ENCODE results near the gene YWHAH.

YWHAH gene

DNA sequence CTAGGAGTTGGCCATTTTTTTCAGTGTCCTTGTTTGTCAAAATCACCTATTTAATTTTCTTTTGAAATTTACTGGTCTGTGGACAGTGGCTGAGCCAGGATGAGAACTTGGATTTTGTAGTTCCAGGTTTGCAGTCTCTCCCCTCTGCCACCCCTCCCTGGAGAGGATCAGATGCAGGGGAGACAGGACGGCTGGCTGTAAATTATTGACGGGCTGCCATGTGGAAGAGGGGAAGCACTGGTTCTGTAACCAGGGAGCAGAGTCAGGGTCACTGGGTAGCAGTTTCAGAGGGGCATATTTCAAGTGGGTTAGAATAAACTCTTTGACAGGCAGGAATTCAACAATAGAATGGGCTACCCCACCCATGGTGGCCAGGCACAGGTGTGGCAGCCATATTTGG lies 20.6 kb upstream of the YWHAH start:
- no peak for DNase-seq

DNA sequence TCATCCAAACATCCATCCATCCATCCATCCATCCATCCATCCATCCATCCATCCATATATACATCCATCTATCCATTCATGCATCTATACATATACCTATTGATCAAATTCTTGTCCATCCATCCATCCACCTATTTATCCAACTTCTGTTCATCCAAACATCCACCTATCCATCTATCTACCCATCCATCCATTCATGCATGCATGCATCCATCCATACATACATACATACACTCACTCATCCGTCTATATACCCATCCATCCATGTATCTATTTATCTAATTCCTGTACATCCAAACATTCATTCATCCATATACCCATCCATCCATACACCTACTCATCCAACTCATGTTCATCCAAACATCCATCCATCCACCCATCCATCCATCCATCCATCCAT lies 19.3 kb upstream of the YWHAH start:
- DNase-seq = no peak

DNA sequence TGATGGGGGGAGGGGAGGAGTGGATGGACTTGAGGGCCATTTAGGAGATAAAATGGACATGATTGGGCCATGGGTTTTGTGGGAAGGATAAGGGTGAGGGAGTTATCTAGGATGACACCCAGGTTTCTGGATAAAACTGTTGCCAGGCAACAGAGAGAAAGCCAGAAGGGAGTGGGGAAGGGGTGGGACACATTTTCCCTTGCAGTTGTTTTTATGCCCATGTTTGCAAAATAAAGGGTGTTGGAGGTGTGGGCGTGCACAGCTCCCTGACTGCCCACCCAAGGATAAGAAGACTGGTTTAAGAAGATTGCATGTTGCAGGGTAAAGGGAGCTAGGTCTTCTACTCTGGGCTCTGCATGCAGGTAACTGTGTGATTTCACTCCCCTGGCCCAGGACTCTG lies 18.3 kb upstream of the YWHAH start:
- no peak for DNase-seq

DNA sequence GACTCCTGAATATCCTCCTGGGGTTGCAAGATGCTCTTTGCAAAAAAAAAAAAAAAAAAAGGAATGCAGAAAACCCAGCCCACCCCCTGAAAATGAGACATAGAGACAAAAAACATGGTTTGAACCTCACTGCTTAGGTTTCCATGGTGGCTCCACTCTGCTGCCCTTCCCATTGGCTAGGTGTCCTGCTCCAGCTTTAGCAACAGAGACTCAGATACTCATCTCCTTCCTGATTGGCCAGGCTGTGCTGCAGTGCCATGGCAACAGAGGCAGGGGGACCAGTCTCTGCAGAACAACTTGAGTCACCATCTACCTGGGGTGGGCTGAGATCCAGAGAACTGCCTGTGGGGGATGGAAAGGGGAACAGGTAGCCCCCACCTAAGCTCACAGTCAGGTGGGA lies 17.4 kb upstream of the YWHAH start:
- peak; percentile 9 for DNase-seq

DNA sequence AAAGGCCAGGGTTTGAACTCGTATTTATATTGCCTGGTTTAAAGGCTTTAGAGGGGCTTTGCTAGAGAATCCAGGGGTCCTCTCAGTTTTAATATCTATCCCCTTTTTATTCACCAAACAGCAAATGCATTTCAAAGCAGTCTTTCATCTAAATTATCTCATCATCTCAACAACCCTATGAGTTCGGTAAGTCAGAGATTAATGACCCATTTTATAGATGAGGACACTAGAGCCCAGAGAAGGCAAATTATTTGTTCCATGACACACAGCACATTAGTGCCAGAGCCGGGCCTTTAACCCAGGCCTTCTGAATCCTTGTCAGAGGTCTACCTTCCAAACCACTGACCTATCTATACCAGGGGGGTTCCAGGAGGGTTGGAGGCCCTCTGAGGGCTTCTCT lies 16.8 kb upstream of the YWHAH start:
- DNase-seq = no peak

DNA sequence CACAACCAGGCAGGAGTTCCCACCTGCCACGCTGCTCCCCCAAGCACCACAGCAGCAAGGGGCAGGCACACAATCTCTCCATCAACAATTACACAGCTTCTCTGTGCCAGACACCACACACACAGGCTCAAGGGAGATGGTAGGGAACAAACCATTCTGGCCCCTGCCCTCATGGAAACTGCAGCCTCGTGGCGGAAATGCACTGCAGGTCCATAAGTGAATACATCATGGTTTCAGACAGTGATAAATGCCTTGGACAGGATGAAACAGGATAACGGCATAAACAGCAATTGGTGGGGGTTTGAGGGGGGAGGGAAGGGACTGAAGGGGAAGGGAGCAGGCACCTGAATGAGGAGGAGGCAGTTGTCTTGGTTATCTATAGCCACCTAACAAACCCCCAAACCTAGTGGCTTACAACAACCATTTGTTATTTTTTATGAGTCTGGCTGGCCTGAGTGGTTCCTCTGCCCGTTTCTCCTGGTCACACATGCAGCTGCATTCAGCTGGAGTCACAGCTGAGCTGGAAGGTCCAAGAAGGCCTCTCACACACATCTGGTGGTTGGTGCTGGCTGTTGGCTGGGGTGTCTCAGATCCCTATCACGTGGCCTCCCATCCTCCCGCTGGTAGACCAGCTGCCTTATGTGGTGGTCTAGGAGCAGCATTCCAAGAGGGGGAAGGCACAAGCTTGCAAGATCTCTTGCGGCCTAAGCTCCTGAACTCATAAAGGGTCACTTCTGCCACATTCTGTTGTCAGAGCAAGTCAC lies 15.0 kb upstream of the YWHAH start:
- DNase-seq = no peak

DNA sequence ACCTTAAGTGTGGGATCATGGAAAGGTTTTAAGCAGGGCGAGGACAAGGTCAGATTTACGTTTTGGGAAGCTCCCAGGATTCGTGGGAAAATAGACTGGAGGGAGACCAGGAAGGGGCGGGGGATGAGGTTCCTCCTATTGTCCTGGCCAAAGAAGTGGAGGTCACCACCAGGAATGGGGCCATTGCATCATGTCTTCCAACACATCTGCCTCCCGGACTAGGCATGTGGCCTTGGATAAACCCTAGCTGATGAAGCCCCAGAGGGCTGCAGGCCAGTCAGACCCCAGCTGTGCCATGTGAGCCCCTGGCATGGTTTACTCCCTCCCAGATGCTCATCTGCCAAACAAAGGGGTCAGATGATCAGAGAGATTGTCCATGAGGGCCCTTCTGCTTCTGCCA lies 11.5 kb upstream of the YWHAH start:
- no peak for DNase-seq

DNA sequence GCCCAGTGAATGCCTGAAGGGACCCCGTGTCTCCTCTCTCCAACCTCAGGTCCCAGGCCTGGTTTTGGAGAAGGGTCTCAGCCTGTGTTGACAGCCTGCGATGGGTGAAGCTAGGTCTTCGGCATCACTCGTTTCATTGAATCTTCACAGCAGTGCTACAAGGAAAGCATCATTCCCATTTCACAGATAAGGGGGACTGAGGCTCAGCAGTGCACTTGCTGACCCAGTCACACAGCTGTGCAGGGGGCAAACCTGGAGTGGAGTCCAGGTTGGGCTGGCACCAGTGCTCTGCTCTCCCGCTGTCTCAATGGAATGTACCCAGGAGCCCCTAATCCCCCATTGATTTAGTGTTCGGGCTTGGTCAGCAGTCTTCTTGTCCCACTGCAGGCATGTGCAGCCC lies 10.9 kb upstream of the YWHAH start:
- no peak for DNase-seq

DNA sequence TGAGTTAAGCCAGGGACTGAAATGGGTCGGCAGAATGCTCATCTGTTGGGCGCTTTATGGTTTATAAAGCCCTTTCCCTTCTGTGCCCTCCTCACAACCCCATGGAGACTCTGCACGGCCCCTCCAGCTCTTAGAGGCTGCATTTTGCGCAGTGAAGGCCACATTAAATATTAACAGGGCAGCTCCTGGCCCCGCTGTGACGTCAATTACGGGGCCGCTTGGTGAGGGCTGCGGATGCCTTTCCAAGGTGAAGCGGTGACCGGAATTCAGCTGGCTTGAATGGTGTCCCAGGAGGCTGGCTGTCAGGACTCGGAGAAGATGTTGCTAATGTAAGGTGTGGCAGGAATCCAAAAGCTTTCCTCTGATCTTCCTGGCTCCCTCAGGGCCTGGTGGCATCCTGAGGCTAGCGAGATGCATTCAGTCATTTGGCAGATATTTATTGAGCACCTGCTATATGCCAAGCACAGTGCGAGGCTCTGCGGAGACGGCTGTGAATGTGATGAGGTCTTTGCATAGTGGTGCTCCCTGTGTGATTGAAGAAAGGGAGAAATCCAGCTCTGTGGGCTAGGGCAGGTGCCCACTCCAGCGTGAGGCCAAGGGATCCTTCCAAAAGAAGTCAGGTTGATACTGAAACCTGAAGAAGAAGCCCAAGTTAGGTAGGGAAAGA lies 10.4 kb upstream of the YWHAH start:
- DNase-seq = no peak

DNA sequence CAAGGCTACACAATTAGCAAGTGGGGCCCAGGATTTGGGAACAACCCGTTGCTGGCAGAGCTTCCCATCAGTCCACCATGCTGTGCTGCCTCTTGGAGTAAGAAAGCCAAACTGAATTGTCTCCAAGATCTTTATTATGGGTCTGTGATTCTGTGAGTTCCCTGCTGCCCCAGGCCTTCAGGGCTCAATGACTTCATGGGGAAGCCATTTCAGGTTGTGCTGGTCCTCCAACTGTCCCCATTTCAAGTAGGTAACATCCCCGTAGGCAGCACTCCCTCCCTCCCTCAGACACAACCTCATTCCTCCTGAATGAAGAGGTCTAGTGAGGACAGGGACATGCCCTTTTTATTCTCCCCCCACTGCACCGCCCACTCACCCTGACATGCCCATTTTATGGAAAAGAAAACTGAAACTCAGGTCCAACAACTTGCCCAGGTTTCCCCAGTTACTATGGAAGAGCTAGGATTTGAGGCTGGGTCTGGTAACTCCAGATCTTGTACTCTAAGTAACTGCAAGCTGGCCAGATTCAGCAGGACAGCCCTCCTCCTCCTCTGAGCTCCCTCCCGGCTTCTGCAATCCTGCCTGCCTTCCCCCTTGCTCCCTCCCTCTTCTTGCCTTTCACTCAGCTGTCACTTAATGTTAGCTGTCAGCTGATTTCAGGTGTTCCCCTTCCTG lies 8.2 kb upstream of the YWHAH start:
- no peak for DNase-seq

DNA sequence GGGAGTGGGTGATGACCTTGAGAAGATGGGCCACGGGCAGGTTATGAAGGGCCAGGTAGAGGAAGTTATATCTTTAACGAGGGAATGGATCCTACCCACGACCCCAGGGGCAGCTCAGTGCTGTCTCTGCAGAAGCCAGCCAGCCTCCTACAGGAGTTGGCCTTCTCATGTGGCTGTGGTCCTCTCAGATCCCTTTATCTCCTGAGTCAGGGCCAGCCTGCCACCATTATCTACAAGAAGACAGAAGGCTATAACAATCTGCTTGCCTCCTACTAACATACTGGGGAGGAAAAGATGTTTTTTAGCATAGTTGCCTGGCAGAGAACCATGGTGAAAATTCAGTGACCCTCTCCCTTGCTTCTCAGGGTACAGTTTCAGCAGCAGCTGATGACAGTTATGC lies 7.0 kb upstream of the YWHAH start:
- no peak for DNase-seq

DNA sequence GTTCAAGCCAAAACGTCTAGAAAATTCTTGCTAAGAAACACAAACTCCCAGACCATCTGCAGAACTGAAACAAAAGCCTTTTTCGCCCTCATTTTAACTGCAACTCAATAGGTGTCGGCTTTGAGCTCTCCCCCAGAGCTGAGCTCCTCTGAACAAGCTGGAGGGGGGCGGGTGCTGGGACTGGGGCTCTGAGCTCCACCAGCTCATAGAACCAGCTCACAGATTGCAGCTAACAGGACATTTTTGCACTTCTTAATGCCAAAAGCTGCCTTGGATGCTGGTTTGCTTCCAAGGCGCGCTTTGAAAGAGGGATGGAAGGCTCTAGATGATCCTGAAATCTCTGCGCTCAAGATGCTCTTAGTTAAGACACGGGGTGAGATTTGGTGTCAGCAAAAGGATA lies 6.0 kb upstream of the YWHAH start:
- no peak for DNase-seq

DNA sequence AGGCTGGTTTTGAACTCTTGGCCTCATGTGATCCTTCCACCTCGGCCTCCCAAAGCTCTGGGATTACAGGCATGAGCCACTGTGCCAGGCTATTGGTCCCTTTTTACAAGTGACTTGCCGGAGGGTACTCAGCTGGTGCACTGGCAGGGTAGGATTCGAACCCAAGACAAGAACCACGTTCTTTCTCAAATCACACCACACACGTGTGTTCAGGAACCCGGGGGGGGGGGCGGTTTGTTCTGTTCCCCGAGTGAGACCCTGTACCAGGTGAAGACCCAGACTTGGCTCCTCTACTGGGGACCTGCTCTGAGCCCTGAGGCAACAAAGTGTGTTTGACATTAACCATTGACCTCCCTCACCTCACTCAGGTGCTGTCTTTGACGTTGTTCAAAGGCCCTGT lies 3.8 kb upstream of the YWHAH start:
- DNase-seq = no peak

DNA sequence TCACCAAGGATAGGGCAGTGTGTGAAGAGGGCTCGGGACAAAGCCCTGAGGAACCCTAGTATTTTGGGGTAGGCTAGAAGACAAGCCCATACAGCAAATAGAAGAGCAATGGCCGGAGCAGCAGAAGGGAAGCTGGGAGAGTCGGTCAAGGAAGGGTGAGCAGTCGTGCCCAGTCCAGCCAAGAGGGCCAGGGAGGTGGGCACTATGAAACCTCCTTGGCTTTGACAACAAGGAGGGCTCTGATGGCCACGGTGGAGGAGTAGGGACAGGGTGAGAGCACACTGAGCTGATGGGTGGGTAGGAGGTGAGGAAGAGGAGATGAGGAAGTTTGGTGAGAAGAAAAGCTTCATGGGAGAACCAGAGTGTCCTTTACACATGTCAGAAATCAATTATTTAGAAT lies 2.2 kb upstream of the YWHAH start:
- no peak for DNase-seq

DNA sequence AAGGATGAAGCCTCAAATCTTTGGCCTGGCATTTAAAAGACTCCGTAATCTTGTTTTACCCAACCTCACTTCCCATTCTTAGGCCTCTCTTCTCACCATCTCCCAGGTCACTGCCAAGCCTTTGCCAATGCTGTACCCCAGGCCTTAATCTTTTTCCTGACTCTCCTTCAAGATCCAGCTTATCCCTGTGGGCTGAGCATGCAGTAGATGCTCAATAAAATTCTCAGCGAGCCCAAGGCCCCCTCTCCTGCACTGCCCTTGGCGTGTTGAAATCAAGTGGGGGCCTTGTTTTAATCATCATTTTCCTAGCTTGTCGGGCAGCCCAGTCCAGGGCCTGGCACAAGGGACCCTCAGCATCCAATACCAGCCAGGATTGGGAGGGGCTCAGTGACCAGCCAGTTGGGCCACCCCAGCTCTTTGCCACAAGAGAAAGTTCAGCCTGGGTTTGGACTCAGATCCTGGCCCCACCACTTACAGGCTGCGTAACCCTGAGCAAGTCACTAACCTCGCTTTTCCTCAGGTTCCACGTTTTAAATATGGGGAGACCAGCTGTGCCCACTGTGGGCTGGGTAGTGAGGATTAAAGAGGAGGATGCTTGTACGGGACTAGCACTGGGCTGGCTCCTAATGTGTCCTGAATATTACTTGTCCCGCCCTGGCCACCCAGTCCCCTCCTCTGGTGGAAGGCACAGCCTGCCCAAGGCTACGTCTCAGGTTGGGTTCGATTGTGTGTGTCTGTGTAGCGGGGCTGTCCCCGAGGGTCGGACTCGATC lies 943 bp upstream of the YWHAH start:
- DNase-seq = no peak

DNA sequence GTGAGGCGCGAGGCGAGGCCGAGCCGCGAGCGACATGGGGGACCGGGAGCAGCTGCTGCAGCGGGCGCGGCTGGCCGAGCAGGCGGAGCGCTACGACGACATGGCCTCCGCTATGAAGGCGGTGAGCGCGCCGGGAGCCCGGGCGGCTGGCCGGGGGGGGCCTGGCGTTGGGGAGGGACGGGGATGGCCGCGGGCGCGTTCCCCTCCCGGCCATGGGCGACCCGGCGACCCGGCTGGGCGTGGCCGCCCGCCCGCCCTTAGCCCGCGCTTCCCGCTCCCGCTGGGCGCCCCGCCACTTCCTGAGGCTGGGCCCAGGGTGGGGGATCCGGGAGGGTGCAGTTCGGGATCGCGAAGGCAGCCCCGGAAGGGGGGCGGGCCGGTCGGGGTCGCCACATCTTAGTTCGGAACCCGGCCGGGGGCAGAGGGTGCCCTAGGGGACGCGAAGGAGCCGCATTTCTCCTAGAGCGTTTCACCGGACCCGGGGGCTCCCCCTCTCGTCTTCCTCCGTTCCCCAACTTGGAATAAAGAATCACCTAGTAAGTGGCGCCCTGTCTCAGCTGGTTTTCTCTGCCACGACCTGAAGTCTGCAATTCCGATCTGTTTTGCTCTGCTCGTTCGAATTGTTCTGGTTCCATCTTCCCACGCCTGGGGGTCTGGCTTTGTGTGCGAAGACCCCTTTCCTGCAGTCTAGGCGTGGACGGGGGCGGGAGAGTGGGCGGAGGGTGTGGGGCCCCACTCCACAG lies 536 bp downstream of the YWHAH start:
- DNase-seq = no peak

DNA sequence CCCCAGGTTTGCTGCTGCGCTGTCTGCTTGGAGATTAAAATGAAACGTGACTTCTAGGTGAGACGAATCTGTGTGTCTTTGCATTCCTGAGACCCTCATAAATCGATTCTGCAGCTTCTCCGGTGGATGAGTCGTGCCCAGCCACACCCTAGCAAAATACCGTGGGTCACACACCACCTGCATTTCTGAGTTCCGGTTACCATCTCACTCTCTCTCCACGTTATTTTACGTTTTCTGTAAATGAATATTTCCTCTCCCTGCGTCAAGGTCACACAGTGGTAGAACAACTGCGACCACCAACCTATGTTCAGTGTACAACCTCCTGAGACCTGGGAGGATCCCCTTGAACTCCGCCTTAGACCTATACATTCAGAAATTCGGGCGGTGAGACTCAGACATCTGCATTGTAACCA lies 1.1 kb downstream of the YWHAH start:
- DNase-seq = no peak

DNA sequence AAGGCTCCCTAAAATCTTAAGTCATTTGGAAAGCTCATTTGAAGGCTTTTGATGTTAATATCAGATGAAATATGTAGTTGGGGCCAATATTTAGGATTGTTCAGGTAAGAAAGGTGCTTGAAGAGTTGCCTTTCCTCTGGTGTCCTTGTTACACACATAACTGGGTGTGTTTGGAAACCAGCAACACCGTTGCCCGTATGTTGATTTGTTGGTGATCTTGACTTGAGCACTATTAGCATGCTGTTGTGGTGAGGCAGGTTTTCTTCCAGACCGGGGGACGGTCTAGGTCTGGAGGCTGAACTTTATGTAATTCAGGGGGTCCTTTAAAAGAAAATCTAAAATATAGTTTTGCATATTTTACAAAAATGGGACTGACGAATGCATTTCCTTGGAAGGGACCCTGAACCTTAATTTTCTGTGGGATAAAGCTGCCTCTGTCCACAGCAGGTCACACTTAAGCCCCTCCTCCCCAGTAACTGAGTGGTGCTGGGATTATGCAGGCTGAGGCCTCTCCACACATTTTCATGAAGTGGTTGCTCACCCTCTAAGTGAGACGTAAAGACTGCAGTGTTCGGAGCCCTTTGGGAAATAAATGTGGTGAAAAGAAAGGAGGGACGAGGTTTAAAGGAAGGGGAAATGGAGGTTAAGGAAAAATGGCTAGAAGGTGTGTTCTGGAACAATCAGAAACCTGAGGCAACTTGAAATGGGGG lies 1.8 kb downstream of the YWHAH start:
- no peak for DNase-seq

DNA sequence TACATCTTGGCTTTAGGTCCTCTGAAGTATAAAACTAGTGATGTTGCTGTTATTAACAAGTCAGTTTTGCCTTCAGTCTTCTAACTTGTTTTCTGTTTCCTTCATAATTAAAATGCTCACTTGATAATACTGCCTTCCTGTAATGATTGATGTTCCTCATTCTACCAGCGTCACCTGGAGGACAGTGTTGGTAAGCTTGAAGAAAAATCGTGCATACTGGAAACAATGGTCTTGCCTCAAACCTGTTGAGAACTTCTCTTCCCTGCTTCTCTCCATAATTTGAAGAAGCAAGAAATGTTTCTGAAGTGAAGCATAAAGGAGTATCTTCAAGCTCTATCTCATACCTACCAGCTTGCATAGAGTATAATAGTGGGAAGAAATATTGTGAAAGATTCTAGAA lies 3.0 kb downstream of the YWHAH start:
- peak; percentile 13 for DNase-seq

DNA sequence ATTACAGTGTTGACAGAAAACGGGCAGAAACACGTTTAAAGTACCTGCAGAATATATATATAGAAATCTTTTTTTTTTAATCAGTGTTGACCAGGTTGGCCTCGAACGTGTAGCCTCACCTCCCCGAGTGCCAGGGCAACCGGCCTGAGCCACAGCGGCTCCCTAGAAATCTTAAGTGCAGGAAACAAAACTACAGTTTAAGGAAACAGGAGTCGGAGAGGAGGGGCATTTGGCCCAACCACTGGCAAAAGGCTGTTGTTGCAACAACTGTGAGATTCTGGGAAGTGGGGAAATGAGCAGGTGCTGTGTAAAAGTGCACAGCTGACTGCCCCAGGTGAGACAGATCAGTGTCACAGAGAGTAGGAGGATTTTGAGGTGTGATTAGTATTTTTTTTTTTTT lies 3.7 kb downstream of the YWHAH start:
- DNase-seq = no peak

DNA sequence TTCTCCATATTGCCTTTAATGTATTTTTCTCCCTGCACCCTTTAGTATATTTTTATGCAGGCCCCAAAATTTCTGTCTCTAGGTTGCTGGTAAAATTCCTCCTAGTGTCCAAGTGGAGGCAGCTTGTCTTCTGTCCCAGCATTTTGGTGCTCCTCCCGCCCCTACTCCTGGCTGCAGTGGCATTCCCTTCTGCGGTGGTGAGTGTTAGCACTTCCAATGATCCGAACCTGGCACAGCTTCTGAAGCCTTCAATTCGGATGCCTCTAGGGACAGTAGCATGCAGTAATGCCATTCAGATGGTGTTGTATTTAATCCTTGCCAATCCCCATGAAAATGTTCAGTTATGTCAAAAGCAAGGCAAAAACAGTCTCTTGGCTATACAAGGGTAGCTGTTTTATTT lies 5.9 kb downstream of the YWHAH start:
- DNase-seq = no peak

Measured in NCI-H1105 treated with DMSO at 0.1 percent for 48 hours (cell line).